Retinal pigment epithelial cell (primary cell): ENCODE data around the gene IDH3B.

Experiments
- DNase-seq: peaks from one replicate; pipeline ENCODE4 v3.0.0-alpha.2; 2010; ENCODE audit warnings: low read depth
- H3K4me3 ChIP-seq: 2 replicates; pipeline ENCODE4 v1.5.1; 2011; ENCODE audit warnings: mild to moderate bottlenecking, low read length, control low read depth, moderate library complexity
- TF ChIP-seq, protein P1 (sequence below): conservative IDR thresholded peaks from 2 replicates; pipeline ENCODE4 v1.5.1; 2011; ENCODE audit warnings: low read depth, low read length, control low read depth, inconsistent platforms

IDH3B gene

GRCh38 chr20:2651772-2652723, 12.0 kb downstream of the IDH3B start, which contains the start of gene NOP56:
NOP56 (plus strand) TSS chr20:2652632; CDS start chr20:2652661, 29 bp downstream.
- peak within 1 kb of the TSS; percentile 97 for H3K4me3 ChIP-seq
- TF ChIP-seq, protein P1, sequence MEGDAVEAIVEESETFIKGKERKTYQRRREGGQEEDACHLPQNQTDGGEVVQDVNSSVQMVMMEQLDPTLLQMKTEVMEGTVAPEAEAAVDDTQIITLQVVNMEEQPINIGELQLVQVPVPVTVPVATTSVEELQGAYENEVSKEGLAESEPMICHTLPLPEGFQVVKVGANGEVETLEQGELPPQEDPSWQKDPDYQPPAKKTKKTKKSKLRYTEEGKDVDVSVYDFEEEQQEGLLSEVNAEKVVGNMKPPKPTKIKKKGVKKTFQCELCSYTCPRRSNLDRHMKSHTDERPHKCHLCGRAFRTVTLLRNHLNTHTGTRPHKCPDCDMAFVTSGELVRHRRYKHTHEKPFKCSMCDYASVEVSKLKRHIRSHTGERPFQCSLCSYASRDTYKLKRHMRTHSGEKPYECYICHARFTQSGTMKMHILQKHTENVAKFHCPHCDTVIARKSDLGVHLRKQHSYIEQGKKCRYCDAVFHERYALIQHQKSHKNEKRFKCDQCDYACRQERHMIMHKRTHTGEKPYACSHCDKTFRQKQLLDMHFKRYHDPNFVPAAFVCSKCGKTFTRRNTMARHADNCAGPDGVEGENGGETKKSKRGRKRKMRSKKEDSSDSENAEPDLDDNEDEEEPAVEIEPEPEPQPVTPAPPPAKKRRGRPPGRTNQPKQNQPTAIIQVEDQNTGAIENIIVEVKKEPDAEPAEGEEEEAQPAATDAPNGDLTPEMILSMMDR: no peak
- peak; percentile 59 for DNase-seq

GRCh38 chr20:2643708-2644107, 20.3 kb downstream of the IDH3B start:
- no peak for DNase-seq
- H3K4me3 ChIP-seq: no peak overlapping the region
- TF ChIP-seq, protein P1: no peak

GRCh38 chr20:2640899-2641298, 23.1 kb downstream of the IDH3B start:
- TF ChIP-seq, protein P1: no peak
- no peak for DNase-seq
- H3K4me3 ChIP-seq: no peak overlapping the region

DNA sequence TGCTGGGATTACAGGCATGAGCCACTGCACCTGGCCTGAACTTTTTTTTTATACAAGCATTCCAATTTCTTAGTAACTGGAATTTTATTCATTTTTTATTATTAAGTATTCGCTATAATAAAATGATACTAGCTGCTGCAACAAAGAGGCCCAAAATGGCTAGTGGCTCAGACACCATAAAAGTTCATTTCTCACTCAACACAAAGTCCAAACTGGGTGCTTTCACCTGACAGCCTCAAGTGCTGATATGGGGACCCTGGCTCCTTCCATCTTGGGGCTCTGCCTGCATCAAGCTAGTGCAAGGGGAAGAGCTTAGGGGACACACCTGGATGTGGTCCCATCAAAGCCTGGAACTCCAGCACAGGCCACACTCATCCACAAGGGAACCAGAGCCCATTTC, 23.8 kb downstream of the IDH3B start:
- DNase-seq: no peak
- TF ChIP-seq, protein P1: no peak
- H3K4me3 ChIP-seq: no peak overlapping the region

DNA sequence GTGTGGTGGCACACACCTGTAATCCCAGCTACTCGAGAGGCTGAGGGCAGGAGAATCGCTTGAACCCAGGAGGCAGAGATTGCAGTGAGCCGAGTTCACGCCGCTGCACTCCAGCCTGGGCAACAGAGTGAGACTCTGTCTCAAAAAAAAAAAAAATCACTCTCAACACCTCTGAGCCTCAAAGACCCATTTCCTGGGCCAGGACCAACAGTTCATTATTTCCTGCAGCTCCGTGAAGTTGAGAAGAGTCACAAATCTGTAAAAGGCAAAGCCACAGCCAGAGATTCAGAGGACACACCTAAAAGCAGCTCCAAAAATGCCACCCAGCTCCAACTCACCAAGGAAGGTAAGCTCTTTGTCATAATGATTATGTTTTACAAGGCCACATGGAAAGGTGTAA, 26.8 kb downstream of the IDH3B start:
- TF ChIP-seq, protein P1: no peak
- no peak overlapping the region for H3K4me3 ChIP-seq

DNA sequence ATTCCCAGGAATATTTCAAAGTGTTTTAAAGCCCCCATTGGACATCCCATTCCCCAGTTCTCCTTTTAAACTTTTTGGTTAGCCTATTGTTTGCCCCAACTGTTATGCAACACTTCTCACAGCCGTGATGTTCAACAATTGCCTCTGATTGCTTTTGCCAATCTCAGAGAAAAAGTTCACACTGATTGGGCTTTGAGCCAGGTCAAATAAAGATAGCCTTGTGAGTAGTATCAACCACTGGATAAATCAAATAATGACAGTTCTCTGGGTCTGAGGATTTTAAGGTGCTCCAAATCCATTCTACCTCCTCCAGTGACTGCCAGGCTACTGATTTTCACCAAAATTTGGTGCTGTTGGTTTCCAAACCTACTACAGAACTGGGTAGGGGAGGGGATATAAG, 30.6 kb downstream of the IDH3B start:
- TF ChIP-seq, protein P1: no peak
- no peak for DNase-seq
- no peak overlapping the region for H3K4me3 ChIP-seq

More for the DNA sequence above, 26.8 kb downstream of the IDH3B start:
- no peak for DNase-seq

GRCh38 chr20:2631228-2631627, 32.8 kb downstream of the IDH3B start:
- TF ChIP-seq, protein P1: peak; percentile 20
- no peak for DNase-seq

More at GRCh38 chr20:2631228-2631627, 32.8 kb downstream of the IDH3B start:
- H3K4me3 ChIP-seq: no peak overlapping the region
